Stomach (tissue), 9 donors: Measurements from ENCODE around the gene LSM7. TPM values are rescaled to one million over a fixed set of nuclear protein-coding genes. Genes with fewer than 3 reads are reported as not detected.
A peak's percentile ranks its signal among the peaks of the same experiment; 100 is the strongest.
"Not testable (repeated sequence)": the region's sequence is repeated elsewhere in the genome, so short reads cannot be mapped to it uniquely, and the experiment has no call there.

ENCODE experiments used
- DNase-seq, 2 donors: peaks; one replicate each; pipeline versions ENCODE4 v3.0.0 to v3.0.0-alpha.2; 2013 to 2019
- H3K27ac ChIP-seq, 5 donors: fragments of 200-600 bp in 4 of 5; sonication (generic) in 4 of 5; one replicate each; pipeline ENCODE4 v1.5.1; 2013 to 2019; ENCODE audit warnings: mild to moderate bottlenecking in 1 of 5, moderate library complexity in 1 of 5
- H3K27me3 ChIP-seq, 3 donors: fragments of 200-600 bp; sonication (generic); one replicate each; pipeline ENCODE4 v1.5.1; 2017 to 2019; ENCODE audit warnings: mixed run types in 1 of 3
- H3K36me3 ChIP-seq, 4 donors: fragments of 200-600 bp; sonication (generic); 1 replicate in 3 of 4; 2 replicates in 1 of 4; pipeline ENCODE4 v1.5.1; 2016 to 2019
- H3K4me1 ChIP-seq, 4 donors: fragments of 200-600 bp; sonication (generic); one replicate each; pipeline ENCODE4 v1.5.1; 2016 to 2019
- H3K4me3 ChIP-seq, 4 donors: fragments of 200-600 bp; sonication (generic) in 3 of 4; one replicate each; pipeline ENCODE4 v1.5.1; 2016 to 2019; ENCODE audit warnings: mild to moderate bottlenecking in 1 of 4
- H3K9me3 ChIP-seq, 4 donors: fragments of 200-600 bp; sonication (generic); one replicate each; pipeline ENCODE4 v1.5.1; 2016 to 2019
- CTCF ChIP-seq, 7 experiments: fragments of 450-650 bp in 4 of 7; fragments of 200-600 bp in 3 of 7; sonication (generic) in 3 of 7; IDR thresholded peaks; one replicate each; pipeline ENCODE4 v1.5.1; 2016 to 2019; ENCODE audit warnings: antibody characterized with exemption in 7 of 7, control low read depth in 2 of 7, mild to moderate bottlenecking in 1 of 7
- EP300 ChIP-seq: sonication (generic); formaldehyde crosslinking; IDR thresholded peaks from one replicate; pipeline ENCODE4 v1.6.1; 2017; ENCODE audit warnings: antibody characterized with exemption
- POLR2A ChIP-seq, 4 donors: fragments of 450-650 bp; IDR thresholded peaks; one replicate each; pipeline ENCODE4 v1.6.1; 2016; ENCODE audit warnings: antibody characterized with exemption in 4 of 4, control low read depth in 2 of 4, mild to moderate bottlenecking in 1 of 4, moderate library complexity in 1 of 4
- POLR2AphosphoS5 ChIP-seq, 3 donors: sonication (generic); formaldehyde crosslinking; IDR thresholded peaks; one replicate each; pipeline ENCODE4 v1.6.1; 2016; ENCODE audit warnings: antibody characterized with exemption in 3 of 3
- WGBS, 5 donors: extraction: QIAGEN DNeasy Blood & Tissue Kit in 3 of 5; methylation state at CpG; one replicate each; pipeline versions ENCODE4 v1.1.5 to v1.1.7; 2013 to 2018; 5-methylcytosine and 5-hydroxymethylcytosine counted together
- intact Hi-C: fragments of 100-400 bp; cut with DNase I; formaldehyde crosslinking; loops from one replicate; pipeline ENCODE4 v1.15.1; 2023; ENCODE audit warnings: low total_unique reads
- polyA plus RNA-seq, 3 donors: library from polyadenylated mRNA; stranded (reverse); fragments of 200-250 nt; gene quantifications; one replicate each; pipeline ENCODE4 v1.2.3, GENCODE V29; 2013
- total RNA-seq, 5 donors: library from RNA; depleted of rRNA; stranded (reverse); fragments of >200 nt; gene quantifications; one replicate each; pipeline versions ENCODE4 v1.1.0 to v1.2.3, GENCODE V29; 2014 to 2016
- donor health status: healthy with polysubstance abuse.
- donor health status: Bipolar disorder and iron deficiency.
- donor health status: healthy.

Gene LSM7
- total and polyA plus RNA-seq, 8 donors = 9.8 to 332 (median 87.5) TPM

GRCh38 chr19:2282062-2282861, 46.1 kb downstream of the LSM7 start, which contains the start of gene PEAK3:
Gene PEAK3 (minus strand): TSS chr19:2282175. CDS start chr19:2280931, 1,244 bp downstream.
- H3K27me3 ChIP-seq = peaks cover 0 to 31% (median 12%) of the 10 kb centered on the region in 3 donors
- H3K9me3 ChIP-seq = no peaks in the 10 kb centered on the region
- H3K4me1 ChIP-seq = peaks cover 11 to 41% (median 17%) of the 10 kb centered on the region in 4 donors
- H3K36me3 ChIP-seq = peaks cover 0 to under 1% (median 0%) of the 10 kb centered on the region in 4 donors
- peak within 1 kb of the TSS; percentile 26 to 45 (median 38) for H3K4me3 ChIP-seq
- intact Hi-C loops = loop anchor here (10.0 kb wide), 1 partner anchor 163 kb away; no protein-coding TSS in a partner anchor
- H3K27ac ChIP-seq = peak within 1 kb of the TSS; percentile 34 to 79 (median 66)
- DNase-seq = peak; percentile 67 to 80
- WGBS, 5 donors = 7 to 16% (median 9%) methylated on average over 24 to 41 of the region's 41 CpGs
- TF ChIP-seq POLR2AphosphoS5 (IDR thresholded peaks at IDR 0.05) = peak in 1 of 3 donors; percentile 13
- TF ChIP-seq EP300 = no peak

DNA sequence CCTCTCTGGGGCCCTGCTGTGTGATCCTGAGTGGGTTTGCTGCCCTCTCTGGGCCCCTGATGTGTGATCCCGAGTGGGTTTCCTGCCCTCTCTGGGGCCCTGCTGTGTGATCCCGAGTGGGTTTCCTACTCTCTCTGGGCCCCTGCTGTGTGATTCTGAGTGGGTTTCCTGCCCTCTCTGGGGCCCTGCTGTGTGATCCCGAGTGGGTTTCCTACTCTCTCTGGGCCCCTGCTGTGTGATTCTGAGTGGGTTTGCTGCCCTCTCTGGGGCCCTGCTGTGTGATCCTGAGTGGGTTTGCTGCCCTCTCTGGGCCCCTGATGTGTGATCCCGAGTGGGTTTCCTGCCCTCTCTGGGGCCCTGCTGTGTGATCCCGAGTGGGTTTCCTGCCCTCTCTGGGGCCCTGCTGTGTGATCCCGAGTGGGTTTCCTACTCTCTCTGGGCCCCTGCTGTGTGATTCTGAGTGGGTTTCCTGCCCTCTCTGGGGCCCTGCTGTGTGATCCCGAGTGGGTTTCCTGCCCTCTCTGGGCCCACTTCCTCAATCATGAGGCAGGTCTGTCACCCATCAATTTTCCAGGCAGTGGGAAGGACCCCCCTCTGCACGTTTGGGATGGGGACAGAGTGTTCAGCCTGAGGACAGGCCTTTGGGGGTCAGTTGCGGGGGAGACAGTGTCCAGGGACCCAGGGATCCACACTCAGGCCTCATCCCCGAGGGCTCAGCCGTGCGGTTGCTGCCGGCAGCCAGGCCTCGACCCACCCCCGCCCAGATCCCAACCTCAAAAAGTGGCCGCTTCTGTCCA, 46.9 kb downstream of the LSM7 start:
- Histone ChIP-seq H3K27me3 (peaks cover 0 to 28% (median 12%) of the 10 kb centered on the region in 3 donors), H3K27ac (peak overlapping the region; percentile 34 to 79 (median 66)), H3K4me3 (peak overlapping the region; percentile 26 to 45 (median 38)), H3K4me1 (peaks cover 11 to 48% (median 20%) of the 10 kb centered on the region in 4 donors)
- WGBS, 5 donors = 21 to 35% (median 23%) methylated on average over 5 to 16 of the region's 16 CpGs
- H3K9me3 ChIP-seq, DNase-seq, H3K36me3 ChIP-seq: not testable (repeated sequence)
- intact Hi-C loops = loop anchor here (10.0 kb wide), 1 partner anchor 163 kb away; no protein-coding TSS in a partner anchor

- H3K9me3 ChIP-seq = no peaks in the 10 kb centered on the region
- WGBS, 5 donors = 68 to 76% (median 70%) methylated on average over 17 to 26 of the region's 26 CpGs
- TF ChIP-seq EP300 = no peak
- no peak for TF ChIP-seq POLR2AphosphoS5 (IDR thresholded peaks at IDR 0.05)
- no peak for TF ChIP-seq CTCF (IDR thresholded peaks at IDR 0.05)
- no peak for TF ChIP-seq POLR2A (IDR thresholded peaks at IDR 0.05)
- no peak overlapping the region for H3K27ac ChIP-seq
- H3K4me1 ChIP-seq = peaks cover 18 to 55% (median 27%) of the 10 kb centered on the region in 4 donors
- H3K4me3 ChIP-seq = peak overlapping the region in 1 of 4 donors; percentile 2
- no peak for DNase-seq
- peaks cover 0 to 16% (median 10%) of the 10 kb centered on the region in 4 donors for H3K36me3 ChIP-seq
- intact Hi-C loops = loop anchor here (10.0 kb wide), 1 partner anchor 164 kb away; no protein-coding TSS in a partner anchor
- H3K27me3 ChIP-seq = peaks cover 0 to 21% (median 12%) of the 10 kb centered on the region in 3 donors
These were observed 47.6 kb downstream of the LSM7 start for GRCh38 chr19:2280633-2281264.

DNA sequence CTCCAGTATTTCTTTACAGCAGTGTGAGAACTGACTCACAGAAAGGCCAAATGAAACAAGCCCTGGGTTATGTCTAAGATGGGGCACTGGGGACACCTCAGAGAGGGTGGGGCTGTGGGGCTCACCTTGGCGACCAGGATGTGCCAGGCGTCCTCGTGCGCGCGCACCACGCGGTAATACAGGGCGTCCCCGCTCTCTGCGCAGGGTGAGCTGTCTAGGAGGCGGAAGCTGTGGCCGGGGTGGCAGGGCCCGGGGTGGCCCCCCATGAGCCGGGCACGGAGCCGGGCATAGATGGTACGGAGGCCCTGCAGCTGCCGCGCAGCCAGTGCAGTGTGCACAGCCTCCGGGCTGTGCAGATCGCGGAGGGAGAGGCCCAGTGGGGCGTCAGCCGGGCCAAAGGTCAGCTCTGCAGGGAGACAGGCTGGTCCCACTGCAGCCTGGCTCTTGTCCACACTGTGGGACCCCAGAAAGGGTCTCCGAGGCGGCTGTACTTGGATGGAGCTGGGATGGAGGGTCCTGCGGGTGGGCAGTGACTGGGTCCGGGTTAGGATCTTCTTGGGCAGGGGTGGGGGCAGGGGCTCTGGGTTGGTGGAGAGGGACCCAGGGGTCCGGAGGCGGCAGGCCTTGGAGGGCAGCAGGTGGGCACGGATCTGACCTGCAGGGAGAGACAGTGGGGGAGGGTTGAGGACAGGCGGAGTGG, 49.8 kb downstream of the LSM7 start:
- H3K36me3 ChIP-seq = peaks cover 0 to 18% (median 15%) of the 10 kb centered on the region in 4 donors
- intact Hi-C loops = no loop called here
- H3K4me3 ChIP-seq = no peak overlapping the region
- WGBS, 5 donors = 79 to 86% (median 84%) methylated on average over 21 to 33 of the region's 33 CpGs
- no peaks in the 10 kb centered on the region for H3K9me3 ChIP-seq
- DNase-seq = no peak
- H3K4me1 ChIP-seq = peaks cover 33 to 76% (median 46%) of the 10 kb centered on the region in 4 donors
- H3K27me3 ChIP-seq = peaks cover 0 to 18% (median 12%) of the 10 kb centered on the region in 3 donors
- TF ChIP-seq EP300 = no peak
- no peak for TF ChIP-seq POLR2A (IDR thresholded peaks at IDR 0.05)
- TF ChIP-seq CTCF (IDR thresholded peaks at IDR 0.05) = no peak
- no peak for TF ChIP-seq POLR2AphosphoS5 (IDR thresholded peaks at IDR 0.05)
- no peak overlapping the region for H3K27ac ChIP-seq
